PC-9 (cell line): ENCODE data around the gene DMAC2.

ENCODE experiments used
- CTCF ChIP-seq: fragments of 200-600 bp; sonication (generic); conservative IDR thresholded peaks from 2 replicates; pipeline ENCODE4 v1.6.1; 2017; ENCODE audit warnings: mixed run types, antibody characterized with exemption, mild to moderate bottlenecking, moderate library complexity
- EZH2 ChIP-seq: fragments of 200-600 bp; sonication (generic); IDR thresholded peaks from 2 replicates; pipeline ENCODE4 v1.8.0; 2017; ENCODE audit warnings: antibody characterized with exemption, low read depth

DNA sequence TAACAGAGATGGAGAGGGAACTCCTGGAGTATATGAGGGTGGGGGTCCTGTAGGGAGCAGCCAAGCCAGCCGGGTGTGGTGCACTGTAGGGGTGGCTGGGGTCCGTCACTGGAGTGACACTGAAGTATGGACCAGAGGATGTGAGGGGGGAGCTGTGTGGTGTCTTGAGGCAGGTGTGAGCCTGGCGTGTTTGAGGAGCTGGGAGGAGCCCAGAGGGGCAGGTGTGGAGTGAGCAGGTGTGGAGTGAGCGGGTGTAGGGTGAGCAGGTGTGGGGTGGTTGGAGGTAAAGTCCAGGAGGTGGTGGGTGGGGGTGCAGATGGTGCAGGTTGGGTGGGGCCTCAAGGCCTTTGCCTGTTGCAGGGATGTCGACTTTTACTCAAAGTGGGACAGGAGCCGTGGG, 18.4 kb downstream of the DMAC2 start:
- TF ChIP-seq CTCF (no peak), EZH2 (no peak)
